SK-N-MC (cell line): ENCODE data around the gene ZMYND8.

Experiments
- EZH2 ChIP-seq: fragments of 200-600 bp; sonication (generic); IDR thresholded peaks from one replicate; pipeline ENCODE4 v1.6.1; 2017; ENCODE audit warnings: antibody characterized with exemption
- FOXP2 ChIP-seq: optimal IDR thresholded peaks from 2 replicates; pipeline ENCODE3; 2011; ENCODE audit warnings: mild to moderate bottlenecking, moderate library complexity; ENCODE audit not compliant: insufficient read depth; ENCODE audit errors: extremely low read length, control extremely low read depth
- POLR2AphosphoS5 ChIP-seq: IDR thresholded peaks from 2 replicates; pipeline ENCODE4 v1.6.1; 2012; ENCODE audit warnings: mild to moderate bottlenecking, low read depth, low read length, borderline replicate concordance

DNA sequence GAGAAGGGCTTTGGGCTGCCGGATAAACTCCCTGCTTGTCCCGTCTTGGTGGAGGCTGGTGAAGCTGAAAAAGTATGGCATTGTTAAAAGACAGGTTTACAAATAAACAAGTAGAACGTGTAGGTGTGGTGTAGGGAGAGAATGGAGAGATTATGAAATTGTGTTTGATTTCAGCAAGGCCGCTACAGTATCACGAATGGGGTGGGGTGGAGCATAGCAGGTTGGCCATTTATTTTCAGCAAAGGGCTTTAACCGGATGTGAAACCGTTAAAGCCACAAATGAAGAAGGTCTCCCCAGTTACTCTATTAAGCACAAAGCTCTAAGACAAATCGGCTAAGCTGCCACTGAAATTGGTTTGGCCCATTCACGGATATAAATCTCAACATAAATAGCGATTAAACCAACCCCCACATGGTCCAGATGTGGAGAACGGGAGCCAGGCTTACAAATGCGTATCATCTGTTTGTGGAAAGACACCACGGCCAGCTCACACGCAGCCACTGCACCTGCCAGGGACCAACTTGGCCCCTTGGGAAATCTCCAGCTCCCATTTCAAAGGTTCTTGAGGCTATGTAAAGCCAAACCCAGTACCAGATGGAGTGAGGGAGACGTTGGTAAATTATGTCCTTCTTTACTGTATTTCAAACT, 94.0 kb downstream of the ZMYND8 start:
- TF ChIP-seq EZH2 (no peak), POLR2AphosphoS5 (no peak), FOXP2 (no peak)
